GM13977 (cell line): Measurements from ENCODE around the gene CD58.

ENCODE experiments used
- DNase-seq: peaks from one replicate; pipeline ENCODE4 v3.0.0; 2012; ENCODE audit warnings: low spot score
- CTCF ChIP-seq: IDR thresholded peaks from 2 replicates; pipeline ENCODE4 v1.5.1; 2012; ENCODE audit warnings: mild to moderate bottlenecking, control low read depth; ENCODE audit not compliant: insufficient read depth; ENCODE audit errors: extremely low read depth, missing control alignments
- in situ Hi-C: fragments of 300-500 bp; cut with MboI; formaldehyde crosslinking; loops from one replicate; pipeline ENCODE4 v1.12.0; 2022; ENCODE audit warnings: low sequenced_read_pairs, low pct_unique_long_range_greater_than_20kb, mixed read lengths, inconsistent platforms; ENCODE audit not compliant: unreplicated experiment

CD58 gene

GRCh38 chr1:116465845-116466685 lies 104.8 kb downstream of the CD58 start:
- in situ Hi-C loops, result no loop called here

DNA sequence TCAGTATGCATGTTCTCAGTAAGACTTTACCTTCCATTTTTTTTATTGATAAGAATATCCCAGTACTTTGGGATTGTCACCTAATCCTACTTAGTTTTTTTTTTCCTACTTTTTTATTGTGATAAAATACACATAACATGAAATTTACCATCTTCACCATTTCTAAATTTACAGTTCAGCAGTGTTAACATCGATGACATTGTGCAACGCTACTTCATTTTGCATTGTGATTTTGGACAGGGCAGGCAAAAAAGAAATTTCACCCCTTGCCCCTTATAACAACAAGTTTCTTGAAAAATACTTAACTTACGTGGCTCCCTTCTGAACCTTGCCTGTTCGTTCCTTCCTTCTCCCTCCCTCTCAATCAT lies 105.4 kb downstream of the CD58 start:
- no peak for TF ChIP-seq CTCF
- in situ Hi-C loops, result no loop called here
- DNase-seq, result no peak

More at GRCh38 chr1:116465845-116466685, 104.8 kb downstream of the CD58 start:
- no peak for TF ChIP-seq CTCF
- DNase-seq, result no peak
